Measurements from ENCODE around the gene GARIN3.

Gene GARIN3

DNA sequence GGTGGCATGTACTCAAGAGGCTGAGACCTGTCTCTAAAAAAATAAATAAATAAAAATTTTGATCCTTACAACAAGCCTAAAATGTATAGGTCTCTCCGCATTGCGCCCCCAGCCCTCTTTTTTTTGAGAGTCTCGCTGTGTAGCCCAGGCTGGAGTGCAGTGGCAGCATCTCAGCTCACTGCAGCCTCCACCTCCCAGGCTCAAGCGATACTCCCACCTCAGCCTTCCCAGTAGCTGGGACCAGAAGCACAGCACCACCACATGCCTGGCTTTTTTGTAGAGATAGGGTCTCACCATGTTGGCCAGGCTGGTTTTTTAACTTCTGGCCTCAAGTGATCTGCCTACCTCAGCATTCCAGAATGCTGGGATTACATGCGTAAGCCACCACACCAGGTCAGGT, 2.2 kb upstream of the GARIN3 start:
- DNase-seq (ENCODE audit: low read depth), result no peak
- TF ChIP-seq, protein P1, sequence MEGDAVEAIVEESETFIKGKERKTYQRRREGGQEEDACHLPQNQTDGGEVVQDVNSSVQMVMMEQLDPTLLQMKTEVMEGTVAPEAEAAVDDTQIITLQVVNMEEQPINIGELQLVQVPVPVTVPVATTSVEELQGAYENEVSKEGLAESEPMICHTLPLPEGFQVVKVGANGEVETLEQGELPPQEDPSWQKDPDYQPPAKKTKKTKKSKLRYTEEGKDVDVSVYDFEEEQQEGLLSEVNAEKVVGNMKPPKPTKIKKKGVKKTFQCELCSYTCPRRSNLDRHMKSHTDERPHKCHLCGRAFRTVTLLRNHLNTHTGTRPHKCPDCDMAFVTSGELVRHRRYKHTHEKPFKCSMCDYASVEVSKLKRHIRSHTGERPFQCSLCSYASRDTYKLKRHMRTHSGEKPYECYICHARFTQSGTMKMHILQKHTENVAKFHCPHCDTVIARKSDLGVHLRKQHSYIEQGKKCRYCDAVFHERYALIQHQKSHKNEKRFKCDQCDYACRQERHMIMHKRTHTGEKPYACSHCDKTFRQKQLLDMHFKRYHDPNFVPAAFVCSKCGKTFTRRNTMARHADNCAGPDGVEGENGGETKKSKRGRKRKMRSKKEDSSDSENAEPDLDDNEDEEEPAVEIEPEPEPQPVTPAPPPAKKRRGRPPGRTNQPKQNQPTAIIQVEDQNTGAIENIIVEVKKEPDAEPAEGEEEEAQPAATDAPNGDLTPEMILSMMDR (IDR thresholded peaks at IDR 0.05; ENCODE audit: insufficient read depth, low read depth, low read length, missing control alignments), result no peak
- no peak overlapping the region for H3K4me3 ChIP-seq (ENCODE audit: low read length)

DNA sequence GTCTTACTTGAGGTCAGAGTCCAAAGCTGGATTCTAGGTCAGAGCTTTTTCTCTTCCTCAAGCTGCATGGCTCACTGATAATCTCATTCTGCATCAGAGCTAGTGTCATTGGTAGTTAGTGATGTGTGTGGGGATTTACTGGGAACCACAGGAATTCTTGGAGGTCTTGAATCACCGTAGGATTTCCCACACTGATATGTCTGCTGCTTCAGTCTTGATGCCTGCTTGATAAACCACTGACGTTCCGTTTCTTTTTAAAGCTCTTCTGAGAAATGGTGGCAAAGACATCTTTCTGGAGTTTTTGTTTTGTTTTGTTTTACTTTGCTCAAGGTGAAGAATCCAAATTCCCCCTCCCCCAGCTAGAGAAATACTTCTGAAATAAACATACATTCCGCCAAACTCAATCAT, 1.2 kb upstream of the GARIN3 start:
- DNase-seq (ENCODE audit: low read depth), result no peak
- H3K4me3 ChIP-seq (ENCODE audit: low read length), result no peak overlapping the region
- TF ChIP-seq, protein P1 (IDR thresholded peaks at IDR 0.05; ENCODE audit: insufficient read depth, low read depth, low read length, missing control alignments), result no peak

DNA sequence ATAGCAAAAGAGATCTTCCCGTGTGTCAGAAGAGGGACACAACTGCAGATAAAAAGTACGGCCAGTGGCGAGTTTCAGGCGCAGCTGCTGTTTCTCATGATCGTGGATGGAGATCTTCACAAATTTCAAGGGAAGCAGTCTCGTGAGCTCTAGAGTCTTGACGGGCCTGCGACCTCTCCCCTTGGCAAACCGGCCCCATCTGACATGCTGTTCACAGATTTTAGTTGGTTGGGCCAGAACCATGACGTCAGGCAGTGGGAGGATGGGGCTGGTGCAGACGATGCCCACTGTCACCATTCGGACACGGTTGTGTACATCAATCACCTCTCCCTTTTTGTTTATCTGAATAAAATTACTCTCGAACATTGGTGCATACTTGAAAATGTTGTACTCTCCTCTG, 396 bp downstream of the GARIN3 start:
- no peak overlapping the region for H3K4me3 ChIP-seq (ENCODE audit: low read length)
- TF ChIP-seq, protein P1 (IDR thresholded peaks at IDR 0.05; ENCODE audit: insufficient read depth, low read depth, low read length, missing control alignments), result no peak
- no peak for DNase-seq (ENCODE audit: low read depth)

DNA sequence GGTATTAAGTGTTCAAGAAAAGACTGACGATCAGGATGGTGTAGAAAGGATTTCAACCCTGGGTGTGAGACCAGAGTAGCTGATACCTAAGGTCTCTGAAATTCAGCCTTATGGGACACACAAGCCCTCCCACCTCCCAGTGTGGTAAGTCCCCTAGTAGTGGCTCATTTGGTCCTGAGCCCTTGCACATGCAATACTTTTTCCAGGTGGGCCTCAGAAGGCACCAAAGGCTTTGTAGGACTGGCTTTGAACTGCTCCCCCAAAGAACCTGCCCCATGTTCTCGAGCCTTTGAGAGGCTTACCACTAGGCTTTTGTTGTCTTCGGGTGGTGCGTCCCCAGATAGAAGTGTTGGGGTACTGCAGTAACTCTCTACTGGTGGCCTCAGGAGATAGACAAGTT, 803 bp downstream of the GARIN3 start:
- no peak overlapping the region for H3K4me3 ChIP-seq (ENCODE audit: low read length)
- TF ChIP-seq, protein P1 (IDR thresholded peaks at IDR 0.05; ENCODE audit: insufficient read depth, low read depth, low read length, missing control alignments), result no peak
- no peak for DNase-seq (ENCODE audit: low read depth)

DNA sequence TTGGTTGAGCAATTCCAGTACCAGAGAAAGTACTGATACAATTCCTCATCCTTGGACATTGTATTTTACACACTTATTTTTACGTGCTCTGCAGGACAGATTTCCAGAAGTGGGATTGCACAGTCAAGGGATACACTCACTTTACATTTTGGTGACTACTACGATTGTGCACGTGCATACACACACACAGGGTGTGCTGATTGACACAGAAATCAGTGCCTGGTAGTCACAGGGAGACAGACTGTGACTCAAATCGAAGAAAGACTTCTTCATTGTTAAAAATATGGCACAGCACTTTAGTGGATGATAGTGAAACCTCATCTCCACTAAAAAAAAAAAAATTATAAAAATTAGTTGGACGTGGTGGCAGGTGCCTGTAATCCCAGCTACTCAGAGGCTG, 1.5 kb downstream of the GARIN3 start:
- DNase-seq (ENCODE audit: low read depth), result no peak
- no peak overlapping the region for H3K4me3 ChIP-seq (ENCODE audit: low read length)
- TF ChIP-seq, protein P1 (IDR thresholded peaks at IDR 0.05; ENCODE audit: insufficient read depth, low read depth, low read length, missing control alignments), result no peak

DNA sequence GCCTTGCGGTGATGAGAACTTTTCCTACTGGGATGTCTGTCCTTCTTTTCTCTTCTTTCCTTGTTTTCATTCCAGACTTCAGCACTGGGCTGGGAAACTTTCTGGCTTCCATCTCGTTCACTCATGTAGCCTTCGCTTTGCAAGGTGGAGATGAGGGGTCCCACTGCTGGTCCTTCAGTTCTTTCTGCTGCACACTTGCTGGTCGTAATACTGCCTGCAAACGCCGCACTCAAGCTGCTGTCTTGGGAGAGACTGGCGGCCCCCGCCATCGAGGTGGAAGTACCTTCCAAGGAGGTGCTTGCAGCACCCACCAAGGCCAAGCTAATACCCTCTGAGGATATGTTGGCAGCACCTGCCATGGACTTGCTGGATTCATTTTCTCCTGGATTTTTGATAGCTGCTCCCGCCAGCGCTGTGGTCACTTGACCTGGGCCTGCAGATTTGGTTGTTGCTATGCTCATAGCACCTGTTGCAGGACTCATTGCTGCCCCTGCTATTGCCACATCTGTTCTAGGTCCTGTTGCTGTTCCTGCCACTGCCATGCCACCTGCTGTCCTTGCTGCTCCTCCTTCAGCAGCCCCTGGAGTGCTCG, 3.0 kb downstream of the GARIN3 start:
- no peak overlapping the region for H3K4me3 ChIP-seq (ENCODE audit: low read length)
- TF ChIP-seq, protein P1 (IDR thresholded peaks at IDR 0.05; ENCODE audit: insufficient read depth, low read depth, low read length, missing control alignments), result no peak
- DNase-seq (ENCODE audit: low read depth), result no peak

DNA sequence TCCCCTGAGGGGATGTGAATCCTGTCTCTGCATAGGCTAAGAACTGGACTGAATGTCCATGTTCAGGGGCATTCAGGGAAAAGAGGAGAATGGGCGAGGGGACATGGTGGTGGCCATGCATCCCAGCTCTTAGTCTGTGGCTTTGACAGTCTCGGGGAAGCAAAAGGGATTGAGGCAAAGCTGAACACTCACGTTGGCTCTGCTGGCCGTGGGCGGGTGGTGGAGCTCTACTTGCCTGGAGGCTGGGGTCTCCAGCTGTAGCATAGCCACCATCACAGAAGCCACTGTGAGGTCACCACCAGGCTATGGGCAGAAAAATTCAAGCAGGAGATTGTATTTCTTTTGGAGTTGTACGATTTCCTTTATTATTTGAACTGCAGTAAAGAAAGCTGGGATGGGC, 4.1 kb downstream of the GARIN3 start:
- no peak for DNase-seq (ENCODE audit: low read depth)
- TF ChIP-seq, protein P1 (IDR thresholded peaks at IDR 0.05; ENCODE audit: insufficient read depth, low read depth, low read length, missing control alignments), result no peak

More for the DNA sequence above, 4.1 kb downstream of the GARIN3 start:
- H3K4me3 ChIP-seq (ENCODE audit: low read length), result no peak overlapping the region

Measured in epithelial cell of esophagus (primary cell).